ENCODE results near the gene ISLR.

ISLR gene

DNA sequence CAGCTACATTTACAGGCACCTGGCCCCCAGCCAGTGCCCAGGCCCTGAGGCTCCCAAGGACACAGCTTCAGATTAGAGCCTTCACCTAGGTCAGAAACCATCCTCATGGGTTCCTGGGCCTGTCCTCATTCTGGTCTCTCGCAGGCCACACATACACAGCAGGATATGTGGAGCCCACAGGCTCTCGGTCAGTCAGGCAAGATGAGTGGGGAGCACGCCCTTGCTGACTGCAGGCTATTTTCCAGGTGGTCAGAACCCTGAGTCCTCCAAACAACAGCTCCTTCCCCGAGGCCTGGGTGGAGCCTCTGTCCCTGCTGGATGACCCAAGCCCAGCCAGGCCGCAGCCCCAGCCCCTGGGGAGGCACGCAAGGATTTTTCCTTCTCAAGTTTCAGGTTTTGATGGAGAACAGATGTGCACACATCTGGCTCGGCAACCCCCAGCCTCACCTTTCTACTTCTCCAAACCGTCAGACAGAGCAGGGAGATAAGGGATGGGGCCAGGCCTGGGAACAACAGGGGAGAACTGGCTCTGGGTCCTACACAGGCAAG, 27.4 kb downstream of the ISLR start:
- FAIRE-seq = no peak
- no peak for TF ChIP-seq POLR2A (IDR thresholded peaks at IDR 0.05; ENCODE audit: low read depth, low read length)
- TF ChIP-seq POLR2AphosphoS5 (IDR thresholded peaks at IDR 0.05; ENCODE audit: low read depth, low read length) = no peak
- no peak for TF ChIP-seq PAX5 (IDR thresholded peaks at IDR 0.05; ENCODE audit: insufficient read depth, low read length, severe bottlenecking)
- no peak for TF ChIP-seq POU2F2 (IDR thresholded peaks at IDR 0.05; ENCODE audit: low read depth, low read length)
- no peak for TF ChIP-seq SPI1 (IDR thresholded peaks at IDR 0.05; ENCODE audit: low read depth, low read length)
- TF ChIP-seq TAF1 (IDR thresholded peaks at IDR 0.05; ENCODE audit: low read depth, low read length) = no peak
- DNase-seq (ENCODE audit: insufficient read length, low spot score) = no peak

DNA sequence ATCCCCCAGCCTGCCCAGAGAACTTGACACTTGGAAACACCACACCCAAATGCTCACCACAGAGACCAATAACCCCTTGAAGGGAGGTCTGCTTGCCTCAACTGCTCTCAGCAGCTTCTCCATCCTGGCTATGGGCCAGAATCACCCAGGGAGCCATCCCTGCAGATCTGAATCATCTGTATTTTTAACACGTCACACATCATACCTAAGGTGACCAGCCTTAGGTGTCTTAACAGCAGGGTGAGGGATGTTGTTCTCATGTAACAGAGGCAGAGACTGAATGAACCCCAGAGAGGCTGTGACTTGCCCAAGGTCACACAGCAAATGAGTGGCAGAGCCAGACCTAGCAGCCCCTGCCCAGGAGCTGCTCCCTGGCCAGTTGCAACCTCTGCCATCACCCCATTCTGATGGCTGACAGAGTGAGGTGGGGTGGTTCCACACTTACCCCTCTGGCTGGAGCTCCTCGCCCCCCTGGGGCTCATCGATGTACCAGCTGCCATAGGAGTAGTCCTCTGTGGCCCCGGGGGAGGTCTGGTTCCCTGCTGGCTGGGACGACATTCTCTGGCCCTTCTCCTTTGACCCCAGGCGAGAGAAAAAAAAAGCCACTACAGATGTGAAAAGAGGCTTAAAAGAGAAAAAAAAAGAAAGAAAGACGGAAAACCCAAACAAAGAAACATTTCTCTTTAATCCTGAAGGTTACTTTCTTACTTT, 28.4 kb downstream of the ISLR start:
- FAIRE-seq (no peak), DNase-seq (ENCODE audit: insufficient read length, low spot score) (no peak)
- TF ChIP-seq SPI1 (IDR thresholded peaks at IDR 0.05; ENCODE audit: low read depth, low read length) (no peak), POLR2A (IDR thresholded peaks at IDR 0.05; ENCODE audit: low read depth, low read length) (no peak), POU2F2 (IDR thresholded peaks at IDR 0.05; ENCODE audit: low read depth, low read length) (no peak), TAF1 (IDR thresholded peaks at IDR 0.05; ENCODE audit: low read depth, low read length) (no peak), PAX5 (IDR thresholded peaks at IDR 0.05; ENCODE audit: insufficient read depth, low read length, severe bottlenecking) (no peak), POLR2AphosphoS5 (IDR thresholded peaks at IDR 0.05; ENCODE audit: low read depth, low read length) (no peak)

DNA sequence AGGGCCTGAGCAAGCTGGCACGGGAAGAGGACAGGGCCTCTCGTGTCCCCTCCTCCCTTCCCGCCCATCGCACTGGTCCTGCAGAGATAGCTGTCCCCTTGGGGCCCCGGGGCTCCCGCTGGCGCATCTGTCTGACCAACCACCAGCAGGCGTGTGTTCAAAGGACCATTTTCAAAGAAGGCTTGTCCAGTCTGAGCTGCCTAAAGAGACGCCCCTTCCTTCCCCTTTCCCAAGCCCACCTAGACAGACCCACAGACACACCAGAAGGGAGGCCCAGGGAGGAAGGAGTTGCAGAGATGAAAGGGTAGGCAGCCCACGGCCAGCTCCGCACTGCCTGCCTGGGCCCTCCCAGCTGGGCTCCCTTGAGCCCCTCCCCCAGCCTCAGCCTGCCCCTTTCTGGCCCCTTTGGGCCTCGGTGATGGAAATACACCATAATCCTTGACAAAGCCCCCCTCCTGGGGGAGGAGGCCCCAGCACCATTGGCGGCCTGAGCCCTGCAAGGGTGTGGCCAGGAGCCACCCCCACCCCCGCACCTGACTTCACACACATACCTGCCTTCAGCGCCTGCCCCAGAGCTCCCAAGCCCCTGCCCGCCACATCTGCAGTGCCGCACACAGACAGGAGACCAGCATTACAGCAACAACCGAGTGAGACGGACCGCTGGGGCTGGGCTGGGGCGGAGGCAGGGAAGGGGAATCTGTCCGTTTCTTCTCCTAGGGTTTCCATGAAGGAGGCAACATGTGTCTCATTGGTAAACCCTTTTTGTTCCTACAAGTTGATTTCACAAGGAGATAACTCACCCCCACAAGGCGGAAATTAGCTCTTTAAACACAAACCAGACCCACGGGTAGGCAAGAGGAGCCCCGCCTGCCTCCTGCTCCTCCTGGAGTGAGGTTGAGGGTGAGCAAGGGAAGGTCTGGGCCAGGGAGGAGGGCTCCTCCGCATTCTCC, 29.2 kb downstream of the ISLR start, which contains the start of gene STRA6:
Gene STRA6 (minus strand): TSS at position 336 of the 950 bp plus-strand sequence. CDS start 520 bp downstream, outside the sequence.
- FAIRE-seq = no peak
- DNase-seq (ENCODE audit: insufficient read length, low spot score) = no peak
- no peak for TF ChIP-seq POU2F2 (IDR thresholded peaks at IDR 0.05; ENCODE audit: low read depth, low read length)
- TF ChIP-seq TAF1 (IDR thresholded peaks at IDR 0.05; ENCODE audit: low read depth, low read length) = no peak
- no peak for TF ChIP-seq POLR2AphosphoS5 (IDR thresholded peaks at IDR 0.05; ENCODE audit: low read depth, low read length)
- no peak for TF ChIP-seq SPI1 (IDR thresholded peaks at IDR 0.05; ENCODE audit: low read depth, low read length)
- TF ChIP-seq PAX5 (IDR thresholded peaks at IDR 0.05; ENCODE audit: insufficient read depth, low read length, severe bottlenecking) = no peak
- TF ChIP-seq POLR2A (IDR thresholded peaks at IDR 0.05; ENCODE audit: low read depth, low read length) = no peak

DNA sequence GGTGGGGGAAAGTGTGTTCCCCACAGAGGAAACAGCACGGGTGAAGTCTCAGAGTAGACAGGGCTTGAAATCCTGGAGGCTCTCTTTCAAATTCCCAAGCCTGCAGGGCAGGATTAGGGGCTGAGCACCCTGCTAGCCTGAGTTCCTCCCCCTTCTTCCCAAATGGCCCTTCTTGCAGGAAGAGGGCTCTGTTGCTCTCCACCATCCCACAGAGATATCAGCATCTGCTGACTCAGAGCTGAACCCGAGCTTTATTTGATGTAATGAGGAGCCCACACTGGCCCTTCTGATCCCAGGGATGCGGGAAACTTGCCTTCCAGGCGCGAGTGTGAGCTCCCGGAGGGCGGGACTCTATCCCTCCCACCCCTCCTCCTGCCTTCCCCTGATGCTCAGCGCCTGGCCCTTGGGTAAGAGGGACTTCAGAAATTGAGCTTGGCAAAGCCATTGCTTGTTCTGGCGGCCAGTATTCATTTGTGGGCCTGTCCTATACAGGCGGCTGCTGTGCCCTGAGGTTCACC, 30.5 kb downstream of the ISLR start:
- TF ChIP-seq TAF1 (IDR thresholded peaks at IDR 0.05; ENCODE audit: low read depth, low read length) (no peak), PAX5 (IDR thresholded peaks at IDR 0.05; ENCODE audit: insufficient read depth, low read length, severe bottlenecking) (no peak), POU2F2 (IDR thresholded peaks at IDR 0.05; ENCODE audit: low read depth, low read length) (no peak), POLR2A (IDR thresholded peaks at IDR 0.05; ENCODE audit: low read depth, low read length) (no peak), SPI1 (IDR thresholded peaks at IDR 0.05; ENCODE audit: low read depth, low read length) (no peak), POLR2AphosphoS5 (IDR thresholded peaks at IDR 0.05; ENCODE audit: low read depth, low read length) (no peak)
- no peak for DNase-seq (ENCODE audit: insufficient read length, low spot score)
- FAIRE-seq = no peak

DNA sequence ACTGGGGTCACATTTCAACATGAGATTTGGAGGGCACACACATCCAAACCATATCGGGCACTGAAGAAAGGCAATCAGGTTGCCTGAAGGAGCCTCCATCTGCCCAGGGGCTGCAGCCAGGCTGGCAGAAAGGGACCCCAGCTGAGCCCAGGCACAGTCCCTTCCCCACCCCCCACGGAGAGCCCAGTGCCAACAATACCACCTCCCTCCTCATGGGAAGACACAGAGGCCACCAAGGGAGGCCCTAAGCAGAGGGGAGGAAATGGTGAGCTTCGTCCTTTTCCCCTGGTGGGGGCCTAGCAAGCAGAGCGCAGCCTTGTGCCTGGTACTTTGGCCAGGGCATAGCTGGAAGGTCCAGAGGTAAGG, 32.1 kb downstream of the ISLR start:
- TF ChIP-seq POLR2AphosphoS5 (IDR thresholded peaks at IDR 0.05; ENCODE audit: low read depth, low read length) (no peak), PAX5 (IDR thresholded peaks at IDR 0.05; ENCODE audit: insufficient read depth, low read length, severe bottlenecking) (no peak), SPI1 (IDR thresholded peaks at IDR 0.05; ENCODE audit: low read depth, low read length) (no peak), POU2F2 (IDR thresholded peaks at IDR 0.05; ENCODE audit: low read depth, low read length) (no peak)
- DNase-seq (ENCODE audit: insufficient read length, low spot score) (no peak), FAIRE-seq (no peak)

DNA sequence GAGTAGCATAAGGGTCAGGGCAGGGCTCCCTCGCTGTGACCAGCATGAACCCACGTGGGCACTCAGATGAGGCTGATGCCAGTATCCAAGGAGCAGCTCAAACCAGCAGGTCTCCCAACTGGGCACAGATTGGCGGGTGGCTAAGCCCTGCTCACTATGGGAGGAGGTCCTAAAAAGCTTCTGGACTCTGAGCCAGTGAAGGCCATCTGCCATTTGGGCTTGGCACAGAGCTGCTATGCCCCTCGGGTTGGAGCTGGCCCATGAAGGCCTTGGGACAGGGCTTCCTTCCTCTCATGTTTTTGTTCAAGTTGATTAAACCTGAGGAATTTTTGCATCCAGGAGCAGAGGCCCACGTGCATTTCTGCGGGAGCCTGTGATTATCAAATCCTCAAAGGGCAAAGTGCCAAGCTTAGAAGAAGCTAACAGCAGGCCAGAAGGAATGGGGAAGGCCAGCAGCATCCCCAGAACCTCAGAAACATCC, 33.3 kb downstream of the ISLR start:
- TF ChIP-seq POLR2A (IDR thresholded peaks at IDR 0.05; ENCODE audit: low read depth, low read length) (no peak), POU2F2 (IDR thresholded peaks at IDR 0.05; ENCODE audit: low read depth, low read length) (no peak), PAX5 (IDR thresholded peaks at IDR 0.05; ENCODE audit: insufficient read depth, low read length, severe bottlenecking) (no peak), POLR2AphosphoS5 (IDR thresholded peaks at IDR 0.05; ENCODE audit: low read depth, low read length) (no peak), SPI1 (IDR thresholded peaks at IDR 0.05; ENCODE audit: low read depth, low read length) (no peak), TAF1 (IDR thresholded peaks at IDR 0.05; ENCODE audit: low read depth, low read length) (no peak)
- no peak for DNase-seq (ENCODE audit: insufficient read length, low spot score)
- FAIRE-seq = no peak

DNA sequence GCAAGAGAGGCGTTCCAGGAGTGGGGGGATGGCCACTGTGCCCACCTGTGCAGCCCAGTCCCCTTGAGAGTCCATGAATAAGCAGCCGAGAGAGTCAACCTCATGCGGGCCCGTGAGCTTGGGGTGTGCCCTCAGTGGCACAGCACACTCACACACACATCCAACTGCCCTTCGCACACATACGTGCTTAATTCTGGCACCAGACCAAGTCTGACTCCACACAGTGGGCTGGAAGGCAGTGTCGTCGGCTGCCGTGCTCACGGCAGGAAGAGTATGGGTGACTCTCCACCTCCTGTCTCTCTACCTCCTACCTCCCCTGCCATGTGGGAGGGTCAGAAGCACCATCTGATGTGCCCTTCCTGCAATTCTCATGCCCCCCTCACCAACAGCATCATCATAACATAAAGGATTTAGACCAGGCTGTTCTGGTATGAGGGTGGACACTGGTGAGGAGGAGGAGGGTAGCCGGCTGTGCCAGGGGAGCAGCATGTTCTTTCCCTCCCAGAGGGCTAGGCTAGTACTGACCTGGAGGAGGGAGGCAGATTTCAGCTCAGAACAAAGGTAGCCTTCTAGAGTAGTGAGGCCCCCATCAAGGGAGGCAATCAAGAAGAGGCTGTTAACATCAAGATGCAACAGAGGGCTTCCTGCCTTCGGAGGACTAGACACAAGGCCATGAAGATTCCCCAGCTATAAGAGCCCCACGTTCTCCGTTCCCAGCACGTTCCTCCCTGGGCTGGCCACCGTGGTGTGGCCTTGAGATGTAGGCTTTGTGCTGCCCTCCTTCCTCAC, 34.3 kb downstream of the ISLR start:
- FAIRE-seq (no peak), DNase-seq (ENCODE audit: insufficient read length, low spot score) (no peak)
- TF ChIP-seq TAF1 (IDR thresholded peaks at IDR 0.05; ENCODE audit: low read depth, low read length) (no peak), POU2F2 (IDR thresholded peaks at IDR 0.05; ENCODE audit: low read depth, low read length) (no peak), PAX5 (IDR thresholded peaks at IDR 0.05; ENCODE audit: insufficient read depth, low read length, severe bottlenecking) (no peak), SPI1 (IDR thresholded peaks at IDR 0.05; ENCODE audit: low read depth, low read length) (no peak), POLR2A (IDR thresholded peaks at IDR 0.05; ENCODE audit: low read depth, low read length) (no peak), POLR2AphosphoS5 (IDR thresholded peaks at IDR 0.05; ENCODE audit: low read depth, low read length) (no peak)

DNA sequence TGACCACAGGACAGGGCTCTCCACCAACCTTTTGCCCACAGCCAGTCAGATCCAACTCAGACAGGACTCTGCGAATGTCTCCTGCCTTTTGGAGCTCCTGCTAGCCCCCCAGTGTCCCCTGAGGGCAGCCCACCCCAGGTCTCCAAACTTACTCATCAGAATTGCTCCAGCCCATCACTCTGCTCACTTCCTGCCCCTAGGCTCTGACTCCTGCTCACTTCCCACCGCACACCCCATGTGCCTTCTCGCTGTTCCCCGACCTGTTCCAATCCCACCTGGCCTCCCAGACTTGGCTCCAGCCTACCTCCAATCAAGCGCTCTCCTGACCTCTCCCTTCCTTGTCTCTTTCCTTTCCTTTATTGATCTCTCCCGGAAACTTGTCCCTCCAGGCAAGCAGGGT, 35.0 kb downstream of the ISLR start:
- DNase-seq (ENCODE audit: insufficient read length, low spot score) = no peak
- no peak for FAIRE-seq
- no peak for TF ChIP-seq TAF1 (IDR thresholded peaks at IDR 0.05; ENCODE audit: low read depth, low read length)
- TF ChIP-seq PAX5 (IDR thresholded peaks at IDR 0.05; ENCODE audit: insufficient read depth, low read length, severe bottlenecking) = no peak
- no peak for TF ChIP-seq POLR2A (IDR thresholded peaks at IDR 0.05; ENCODE audit: low read depth, low read length)
- no peak for TF ChIP-seq POU2F2 (IDR thresholded peaks at IDR 0.05; ENCODE audit: low read depth, low read length)
- no peak for TF ChIP-seq POLR2AphosphoS5 (IDR thresholded peaks at IDR 0.05; ENCODE audit: low read depth, low read length)
- TF ChIP-seq SPI1 (IDR thresholded peaks at IDR 0.05; ENCODE audit: low read depth, low read length) = no peak
